KG1 (cell line): ENCODE results near the gene RPL36.
"Not testable (repeated sequence)": the region's sequence is repeated elsewhere in the genome, so short reads cannot be mapped to it uniquely, and the experiment has no call there.

Experiments
- DNase-seq: peaks from one replicate; lab custom pipeline; 2025; lab: John Stamatoyannopoulos, UW

RPL36 gene

DNA sequence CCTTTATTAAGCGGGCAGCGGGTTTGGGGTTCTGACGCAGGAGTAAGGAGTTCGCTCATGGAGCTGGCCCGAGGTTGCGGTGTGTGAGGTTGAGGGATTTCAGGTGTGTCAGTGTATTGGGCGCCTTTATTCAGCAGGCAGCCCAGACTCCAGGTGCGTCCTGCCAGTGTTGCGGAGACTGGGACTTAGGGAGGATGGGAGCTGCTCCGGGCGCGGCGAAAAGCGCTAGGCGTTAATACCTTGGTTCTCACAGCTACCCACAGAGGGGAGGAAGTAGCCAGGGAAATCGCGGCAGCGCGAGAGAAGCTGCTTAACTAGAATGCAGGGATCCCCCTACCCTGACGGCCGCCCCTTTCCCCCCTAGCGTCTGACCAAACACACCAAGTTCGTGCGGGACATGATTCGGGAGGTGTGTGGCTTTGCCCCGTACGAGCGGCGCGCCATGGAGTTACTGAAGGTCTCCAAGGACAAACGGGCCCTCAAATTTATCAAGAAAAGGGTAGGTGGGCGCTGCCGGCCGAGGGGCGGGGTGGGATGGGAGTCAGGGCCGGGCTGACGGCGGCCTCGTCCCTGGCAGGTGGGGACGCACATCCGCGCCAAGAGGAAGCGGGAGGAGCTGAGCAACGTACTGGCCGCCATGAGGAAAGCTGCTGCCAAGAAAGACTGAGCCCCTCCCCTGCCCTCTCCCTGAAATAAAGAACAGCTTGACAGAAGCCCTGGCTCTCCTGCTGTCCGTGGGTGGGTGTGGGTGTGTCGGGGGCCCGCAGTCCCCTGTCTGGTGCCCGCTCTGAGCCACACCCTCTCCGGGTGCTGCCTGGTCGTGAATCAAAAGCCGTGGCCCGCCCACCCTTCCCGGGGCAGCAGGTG, 1.1 kb downstream of the RPL36 start:
- no peak for DNase-seq

DNA sequence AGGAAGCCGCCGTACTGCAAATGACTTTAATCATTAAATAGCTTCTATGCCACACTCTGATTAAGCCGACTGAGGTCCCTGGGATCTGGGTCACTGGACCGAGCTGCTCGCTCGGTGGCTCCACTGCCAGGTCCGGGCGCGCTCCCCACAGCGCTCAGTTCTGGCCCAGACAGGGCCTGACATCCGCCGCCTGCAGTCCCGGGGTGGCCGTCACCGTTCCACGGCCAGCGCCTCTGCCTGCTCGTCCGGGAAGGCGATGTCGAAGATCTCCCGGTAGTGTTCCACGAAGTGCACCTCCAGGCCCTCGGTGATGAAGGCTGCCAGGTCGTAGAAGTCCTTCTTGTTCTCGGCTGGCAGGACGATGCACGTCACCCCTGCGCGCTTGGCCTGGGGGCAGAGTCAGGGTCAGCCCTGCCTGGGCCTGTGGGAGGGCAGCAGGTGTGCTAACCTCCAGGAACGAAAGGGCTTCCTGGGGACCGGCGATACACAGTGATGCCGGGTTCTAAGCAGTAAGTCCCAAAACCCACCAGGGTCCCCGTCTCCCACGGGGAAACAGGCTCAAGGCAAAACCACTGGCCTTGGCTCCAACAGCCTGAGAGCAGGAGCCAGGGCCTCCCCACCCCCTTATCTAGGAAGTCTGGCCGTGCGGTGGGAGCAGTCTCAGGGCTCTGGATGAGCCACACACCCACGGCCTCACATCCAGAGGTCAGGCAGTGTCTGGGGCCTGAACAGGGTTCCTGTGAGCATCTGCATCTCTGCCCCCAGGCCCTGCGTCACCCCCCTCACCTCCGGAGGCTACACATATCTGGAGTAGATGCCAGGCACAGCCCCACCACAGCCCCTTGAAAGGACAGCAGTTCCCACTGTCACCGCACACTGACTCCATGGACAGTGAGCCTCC, 2.0 kb downstream of the RPL36 start:
- DNase-seq = no peak

DNA sequence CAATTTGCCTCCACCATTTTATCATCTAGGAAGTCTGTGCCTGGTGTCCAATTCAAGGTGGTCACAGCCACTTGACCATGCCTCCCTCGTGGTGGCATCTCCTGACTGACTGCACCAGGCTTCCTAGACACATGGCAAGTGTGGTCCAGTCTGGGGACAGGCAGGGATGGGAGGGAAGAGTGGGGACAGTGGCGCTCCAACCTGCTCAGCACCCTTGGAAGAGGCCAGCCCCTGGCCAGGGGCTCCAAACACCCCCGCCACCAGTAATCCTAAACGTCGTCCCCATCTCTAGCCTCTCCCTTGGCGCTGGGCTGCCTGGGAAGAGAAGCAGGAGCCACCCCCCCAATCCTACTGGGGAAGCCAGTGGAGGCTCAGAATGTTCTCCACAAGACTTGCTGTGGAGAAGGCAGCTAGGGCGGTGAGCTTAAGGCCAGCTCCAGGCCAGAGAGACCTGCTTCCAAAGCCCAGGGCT, 2.7 kb downstream of the RPL36 start:
- DNase-seq = no peak

DNA sequence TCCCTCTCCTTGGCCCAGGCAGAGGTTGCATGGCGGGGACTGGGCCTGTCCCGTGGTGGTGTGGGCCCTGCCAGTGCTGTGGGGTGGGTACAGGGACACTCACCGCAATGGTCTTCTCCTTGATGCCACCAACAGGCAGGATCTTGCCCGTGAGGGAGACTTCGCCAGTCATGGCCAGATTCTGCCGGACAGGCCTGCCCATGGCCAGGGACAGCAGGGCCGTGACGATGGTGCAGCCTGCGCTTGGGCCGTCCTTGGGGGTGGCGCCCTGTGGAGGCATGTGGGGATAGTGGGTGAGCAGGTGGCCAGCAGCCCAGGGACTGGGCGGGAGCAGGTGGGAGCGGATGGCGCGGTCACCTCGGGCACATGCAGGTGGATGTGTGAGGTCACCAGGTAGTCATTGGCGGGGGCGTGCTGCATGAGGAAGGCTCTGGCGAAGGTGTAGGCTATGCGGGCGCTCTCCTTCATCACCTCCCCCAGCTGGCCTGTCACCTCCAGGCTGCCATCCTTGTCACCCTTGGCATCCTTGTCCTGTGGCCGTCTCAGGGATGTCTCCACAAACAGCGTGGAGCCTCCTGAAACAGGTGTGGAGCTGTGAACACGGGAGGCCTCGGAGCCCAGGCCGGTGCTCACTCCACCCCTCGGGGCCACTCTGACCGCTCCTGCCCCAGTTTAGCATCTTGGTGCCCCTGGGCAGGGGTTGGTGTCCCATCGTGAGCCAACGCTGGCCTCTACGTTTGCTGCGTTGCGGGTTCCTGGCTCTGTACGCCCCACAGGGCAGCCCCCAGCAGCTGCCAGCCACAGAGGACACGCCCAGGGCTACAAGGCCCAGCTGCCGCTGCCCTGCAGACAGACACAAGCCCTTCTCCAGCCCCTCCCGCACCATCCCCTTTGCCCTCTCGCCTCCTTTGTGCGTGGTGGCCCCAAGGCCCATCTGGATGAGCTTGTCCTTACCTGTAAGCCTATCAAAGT, 3.4 kb downstream of the RPL36 start:
- DNase-seq = no peak

DNA sequence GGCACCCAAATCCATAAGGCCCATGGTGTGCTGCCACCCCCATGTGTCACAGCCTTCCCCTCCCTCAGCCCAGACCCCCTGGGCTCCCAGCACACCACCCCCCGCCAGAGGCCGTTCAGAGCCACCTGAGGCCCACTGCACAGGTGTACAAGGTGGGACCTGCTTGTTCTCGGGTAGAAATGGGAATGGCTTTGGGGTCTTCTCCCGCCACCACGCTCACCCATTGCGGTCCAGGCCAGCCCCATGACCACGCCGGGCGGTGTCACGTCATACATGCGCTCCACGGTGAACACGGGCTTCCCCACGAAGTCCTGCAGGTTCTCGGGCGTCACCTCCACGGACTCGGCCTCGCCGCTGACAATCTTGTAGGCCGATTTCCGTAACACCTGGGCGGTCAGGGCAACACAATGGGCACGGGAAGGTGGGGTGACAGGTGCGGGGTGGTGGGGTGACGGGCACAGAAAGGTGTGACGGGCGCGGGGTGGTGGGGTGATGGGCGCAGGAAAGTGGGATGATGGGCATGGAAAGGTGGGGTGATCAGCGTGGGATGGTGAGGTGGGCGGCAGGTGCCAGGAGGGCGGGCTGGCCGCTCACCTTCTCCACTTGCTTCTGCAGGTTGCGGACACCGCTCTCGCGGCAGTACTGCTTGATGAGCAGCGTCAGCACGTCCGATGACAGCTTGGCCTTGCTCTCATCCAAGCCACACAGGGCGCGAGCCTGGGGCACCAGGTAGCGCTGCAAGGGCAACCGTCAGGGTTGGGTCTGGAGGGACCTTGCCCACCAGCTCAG, 4.3 kb downstream of the RPL36 start:
- no peak for DNase-seq

DNA sequence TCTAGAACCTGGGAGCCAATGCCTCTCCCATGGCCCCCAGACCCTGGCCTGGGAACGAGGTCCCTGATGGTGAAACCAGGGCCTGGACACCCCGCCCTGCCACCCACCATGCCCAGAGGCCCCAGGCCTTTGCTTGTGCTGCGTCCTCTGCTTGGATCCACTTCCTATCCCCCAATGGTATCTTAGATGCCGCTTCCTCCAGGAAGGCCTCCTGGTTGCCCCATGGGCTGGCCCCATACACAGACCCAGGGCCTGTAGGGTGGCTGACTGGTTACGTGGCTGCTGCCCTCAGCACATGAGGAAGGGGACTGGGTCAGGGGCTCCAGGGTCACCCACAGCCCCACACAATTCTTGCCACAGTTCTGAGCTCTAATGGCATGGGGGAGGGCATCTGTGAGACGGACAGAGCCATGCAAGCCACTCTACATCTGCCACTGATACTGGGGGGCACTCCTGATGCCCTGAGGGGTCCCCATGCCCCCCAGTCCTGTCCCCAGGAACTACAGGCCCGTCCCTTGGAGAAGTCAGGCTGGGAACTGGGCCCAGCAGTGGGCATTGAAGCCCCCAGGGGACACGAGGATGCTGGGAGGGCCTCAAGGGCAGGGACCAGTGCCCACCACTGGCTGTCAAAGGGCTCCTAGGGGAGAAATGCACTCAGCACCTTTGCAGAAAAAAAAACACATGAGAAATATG, 5.0 kb downstream of the RPL36 start:
- DNase-seq = no peak

DNA sequence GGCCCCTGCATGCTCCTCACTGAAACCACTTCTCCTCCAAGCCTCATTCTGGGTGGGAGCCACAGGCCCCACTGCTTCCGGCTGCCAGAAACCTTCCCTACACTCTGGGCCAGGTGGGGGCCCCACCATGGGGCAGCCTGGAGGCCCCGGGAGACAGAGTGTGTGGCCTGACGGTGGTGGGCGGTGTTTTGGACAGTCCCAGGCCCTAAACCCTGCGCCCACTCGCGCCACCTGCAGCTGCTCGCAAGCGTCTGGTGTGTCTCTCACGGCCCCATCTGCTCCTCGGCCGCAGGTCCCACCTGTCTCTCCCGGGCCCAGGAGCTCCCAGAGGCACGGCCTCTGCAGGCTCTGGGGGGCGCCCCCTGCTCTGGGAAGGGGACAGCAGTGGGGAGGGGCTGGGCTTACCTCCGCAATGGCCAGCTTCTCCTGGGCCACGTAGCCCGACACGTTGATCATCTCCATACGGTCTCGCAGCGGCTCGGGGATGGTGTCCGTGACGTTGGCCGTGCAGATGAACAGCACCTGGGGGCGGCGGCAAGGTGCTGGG, 5.6 kb downstream of the RPL36 start:
- DNase-seq = no peak

DNA sequence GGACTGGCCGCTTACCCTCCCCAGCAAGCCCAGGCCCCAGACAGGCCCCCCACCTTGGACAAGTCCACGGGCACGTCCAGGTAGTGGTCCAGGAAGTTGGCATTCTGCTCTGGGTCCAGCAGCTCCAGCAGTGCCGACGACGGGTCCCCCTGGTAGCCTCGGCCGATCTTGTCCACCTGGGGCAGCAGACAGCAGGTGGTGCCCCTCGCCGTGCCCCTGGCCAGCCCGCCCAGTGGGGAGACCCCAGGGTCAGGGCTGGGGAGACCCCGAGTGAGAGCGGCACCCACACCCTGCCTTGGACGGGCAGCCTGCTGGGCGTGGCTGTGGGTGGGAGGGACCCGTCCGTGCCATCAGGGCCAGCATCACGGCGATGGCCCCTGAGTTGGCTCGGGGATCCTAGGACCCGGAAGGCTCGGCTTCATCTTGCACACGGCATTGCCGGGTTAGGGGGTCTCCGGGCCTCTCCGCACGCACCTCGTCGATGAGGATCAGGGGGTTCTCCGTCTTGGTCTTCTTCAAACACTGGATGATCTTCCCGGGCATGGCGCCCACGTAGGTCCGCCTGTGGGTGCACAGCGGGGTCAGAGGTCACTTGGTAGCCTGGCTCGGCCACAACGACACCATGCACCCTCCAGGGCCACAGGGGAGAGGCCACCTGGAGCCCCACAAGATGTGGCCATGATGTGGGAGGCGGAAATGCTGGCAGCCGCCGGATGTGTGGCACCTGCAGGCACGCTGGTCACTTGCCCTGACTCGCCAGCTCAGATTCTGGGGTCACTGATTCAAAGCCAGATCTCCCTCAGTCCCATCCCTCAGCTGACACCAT, 6.3 kb downstream of the RPL36 start:
- DNase-seq = no peak

DNA sequence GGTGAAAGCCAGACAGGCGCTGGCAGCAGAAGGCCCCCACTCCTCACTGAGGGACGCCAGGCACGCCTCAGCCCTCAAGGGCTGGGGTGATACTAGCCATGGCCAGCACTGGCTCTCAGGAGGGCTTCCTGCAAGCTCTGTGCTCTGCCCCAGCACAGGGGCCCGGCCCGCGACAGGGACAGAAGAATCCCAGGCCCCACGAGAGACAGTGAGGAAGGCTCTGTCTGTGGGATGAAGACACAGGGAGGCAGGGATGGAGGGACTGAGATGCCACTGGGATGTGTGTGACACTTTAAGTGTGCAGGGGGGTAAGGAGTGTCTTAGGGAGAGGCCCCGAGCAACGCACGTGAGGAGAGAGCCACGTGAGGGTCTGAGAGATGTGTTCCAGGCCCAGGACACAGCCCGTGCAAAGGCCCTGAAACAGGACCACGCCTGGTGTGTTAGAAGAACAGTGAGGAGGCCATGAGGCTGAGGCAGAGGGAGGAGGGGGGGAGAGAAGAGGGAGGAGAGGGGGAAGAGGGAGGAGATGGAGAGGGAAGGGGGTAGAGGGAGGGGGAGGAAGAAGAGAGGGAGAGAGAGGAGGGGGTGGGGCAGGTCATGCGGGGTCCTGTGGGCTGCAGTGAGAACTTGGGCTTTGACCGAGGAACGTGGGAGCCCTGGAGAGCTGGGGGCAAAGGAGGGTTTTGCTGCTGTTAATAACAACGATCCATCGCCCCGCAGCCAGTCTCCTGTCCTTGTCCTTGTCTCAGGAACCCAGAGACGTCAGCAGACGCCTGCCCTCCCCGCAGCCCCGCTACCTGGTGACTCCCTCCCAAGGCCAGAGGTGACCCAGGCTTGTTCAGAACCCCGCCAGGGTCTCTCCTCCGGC, 7.2 kb downstream of the RPL36 start:
- no peak for DNase-seq

DNA sequence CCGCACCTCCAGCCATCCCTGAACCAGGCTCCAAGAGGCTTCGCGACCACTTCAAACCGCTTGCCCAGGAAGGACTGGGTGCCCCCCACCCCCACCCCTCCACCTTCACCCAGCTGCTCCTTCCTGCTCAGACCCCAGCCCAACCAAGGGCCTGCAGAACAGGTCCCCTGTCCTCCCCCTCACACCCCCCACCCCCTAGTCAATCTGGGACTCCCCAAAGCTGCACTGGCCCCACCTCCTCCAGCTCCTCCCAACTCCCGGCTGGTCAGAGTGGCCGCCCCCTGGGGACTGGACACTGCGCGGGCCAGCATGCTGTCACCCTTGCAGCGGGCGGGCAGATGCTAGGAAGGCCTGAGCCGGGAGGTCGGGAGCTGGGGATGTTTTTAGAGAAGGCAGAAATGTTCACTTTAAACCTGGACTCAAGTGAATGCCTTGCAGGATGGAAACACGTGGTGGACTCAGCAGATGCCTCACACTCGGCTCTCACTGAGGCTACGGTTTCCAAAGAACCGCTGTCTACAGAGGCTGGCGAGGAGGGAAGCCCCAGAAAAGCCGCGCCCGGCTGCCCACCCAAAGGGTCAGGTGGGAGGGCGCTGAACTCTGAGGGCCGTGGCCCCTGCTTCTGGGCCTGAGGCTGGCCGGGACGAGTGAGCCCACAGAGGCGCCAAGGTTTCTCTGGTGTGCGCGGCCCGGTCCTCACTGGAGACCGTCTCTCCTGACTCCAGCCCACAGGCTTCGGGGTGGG, 8.0 kb downstream of the RPL36 start:
- DNase-seq = no peak

DNA sequence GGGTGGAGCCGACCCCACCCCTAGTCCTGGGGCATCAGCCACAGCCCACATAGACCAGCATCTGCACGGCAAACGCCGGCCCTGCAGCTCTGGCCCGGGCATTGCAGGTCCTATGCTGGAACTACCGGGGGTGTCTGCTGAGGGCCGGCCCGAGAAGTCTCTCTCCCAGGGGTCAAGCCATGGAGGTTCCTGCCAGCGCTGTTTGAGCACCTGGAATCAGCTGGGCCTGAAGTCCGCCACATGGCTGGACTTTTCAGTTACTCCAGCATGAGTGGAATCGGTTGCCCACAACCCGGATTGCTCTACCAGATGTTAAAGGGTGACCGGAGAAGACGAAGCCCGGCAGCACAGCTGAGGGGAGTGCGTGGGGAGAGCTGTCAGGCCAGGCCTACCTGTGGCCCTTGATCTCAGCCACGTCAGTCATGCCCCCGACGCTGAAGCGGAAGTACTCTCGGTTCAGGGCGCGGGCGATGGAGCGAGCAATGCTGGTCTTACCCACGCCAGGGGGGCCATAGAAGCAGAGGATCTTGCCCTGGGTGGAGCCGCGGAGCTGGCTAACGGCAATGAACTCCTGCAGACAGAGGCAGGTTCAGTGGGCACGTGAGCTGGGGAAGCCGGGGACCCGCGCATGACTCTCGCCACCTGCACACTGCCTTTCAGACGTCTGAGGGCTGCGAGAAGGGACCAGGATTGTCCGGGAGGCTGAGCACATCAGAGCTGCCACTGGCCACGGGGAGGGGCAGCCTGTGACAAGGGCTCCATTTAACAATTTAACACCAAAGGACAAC, 8.7 kb downstream of the RPL36 start:
- no peak for DNase-seq

DNA sequence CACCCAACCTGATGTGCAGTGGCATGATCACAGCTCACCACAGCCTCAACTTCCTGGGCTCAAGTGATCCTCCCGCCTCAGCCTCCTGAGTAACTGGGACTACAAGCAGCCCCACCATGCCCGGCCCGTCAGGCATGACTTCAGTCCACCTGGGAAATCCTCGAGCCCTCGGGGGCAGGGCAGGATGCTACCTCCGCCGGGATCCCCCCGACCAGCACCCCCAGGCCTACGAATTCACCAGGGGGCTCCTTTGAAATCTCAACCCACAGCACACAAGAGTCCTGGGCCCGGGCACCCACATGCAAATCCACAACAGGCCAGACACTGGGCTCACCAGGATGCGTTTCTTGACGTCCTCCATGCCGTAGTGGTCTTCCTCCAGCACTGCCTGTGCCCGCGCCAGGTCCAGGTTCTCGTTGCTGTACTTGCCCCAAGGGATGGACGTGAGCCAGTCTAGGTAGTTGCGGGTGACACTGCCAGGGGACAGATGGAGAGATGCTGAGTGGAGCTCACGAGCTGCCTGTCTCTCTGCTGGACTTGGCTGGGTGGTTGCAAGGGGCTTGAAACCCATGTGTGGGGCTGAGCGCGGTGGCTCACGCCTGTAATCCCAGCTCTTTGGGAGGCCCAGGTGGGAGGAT, 10.5 kb downstream of the RPL36 start:
- no peak for DNase-seq

DNA sequence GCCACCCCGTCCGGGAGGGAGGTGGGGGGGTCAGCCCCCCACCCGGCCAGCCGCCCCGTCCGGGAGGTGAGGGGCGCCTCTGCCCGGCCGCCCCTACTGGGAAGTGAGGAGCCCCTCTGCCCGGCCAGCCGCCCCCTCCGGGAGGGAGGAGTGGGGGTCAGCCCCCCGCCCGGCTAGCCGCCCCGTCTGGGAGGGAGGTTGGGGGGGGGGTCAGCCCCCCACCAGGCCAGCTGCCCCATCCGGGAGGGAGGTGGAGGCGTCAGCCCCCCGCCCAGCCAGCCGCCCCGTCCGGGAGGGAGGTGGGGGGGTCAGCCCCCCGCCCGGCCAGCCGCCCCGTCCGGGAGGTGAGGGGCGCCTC, 11.9 kb downstream of the RPL36 start:
- not testable (repeated sequence) for DNase-seq

DNA sequence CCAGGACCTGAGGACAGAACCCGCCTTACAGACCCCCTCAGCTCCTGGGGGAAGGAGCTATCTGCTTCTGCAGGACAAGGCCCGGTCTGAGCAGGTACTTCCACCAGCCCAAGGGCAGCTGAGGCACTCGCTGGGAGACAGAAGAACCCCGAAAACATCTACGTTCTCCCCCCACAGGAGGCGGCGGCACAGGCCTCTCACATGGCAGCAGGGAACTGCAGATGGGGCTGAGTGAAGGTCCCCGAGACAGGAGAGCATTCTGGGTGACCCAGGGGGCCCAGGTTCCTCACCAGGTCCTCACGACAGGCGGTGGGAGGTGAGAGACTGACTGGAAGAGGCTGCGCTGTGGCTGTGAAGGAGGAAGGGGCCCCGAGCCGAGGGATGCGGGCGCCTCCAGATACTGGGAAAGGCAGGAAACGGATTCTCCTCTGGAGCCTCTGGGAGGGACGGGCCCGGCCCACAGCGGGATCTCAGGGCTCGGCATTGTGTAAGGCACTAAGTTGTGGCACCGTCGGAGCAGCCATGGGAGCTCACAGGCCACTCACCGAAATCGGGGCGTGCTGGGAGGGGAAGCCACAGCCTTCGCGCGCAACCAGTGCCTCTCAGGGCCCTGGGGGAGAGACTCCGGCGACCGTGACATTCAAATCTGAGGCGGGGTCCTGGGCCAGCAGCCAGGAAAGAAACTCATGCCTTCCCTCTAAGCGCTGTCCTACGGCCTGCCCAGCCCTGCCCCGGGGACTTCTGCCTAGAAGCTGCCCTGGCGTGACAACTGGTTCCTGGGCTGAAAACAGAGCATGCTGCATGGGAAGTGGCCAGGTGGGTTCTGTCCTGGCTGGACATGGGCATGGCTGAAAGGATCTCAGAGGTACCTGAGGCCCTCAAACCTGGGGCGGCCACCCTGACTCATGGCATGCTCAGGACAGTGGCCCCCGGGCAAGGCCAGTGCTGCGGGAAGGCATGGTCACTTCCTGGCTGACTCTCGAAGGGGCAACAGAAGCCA, 14.0 kb downstream of the RPL36 start:
- DNase-seq = no peak

DNA sequence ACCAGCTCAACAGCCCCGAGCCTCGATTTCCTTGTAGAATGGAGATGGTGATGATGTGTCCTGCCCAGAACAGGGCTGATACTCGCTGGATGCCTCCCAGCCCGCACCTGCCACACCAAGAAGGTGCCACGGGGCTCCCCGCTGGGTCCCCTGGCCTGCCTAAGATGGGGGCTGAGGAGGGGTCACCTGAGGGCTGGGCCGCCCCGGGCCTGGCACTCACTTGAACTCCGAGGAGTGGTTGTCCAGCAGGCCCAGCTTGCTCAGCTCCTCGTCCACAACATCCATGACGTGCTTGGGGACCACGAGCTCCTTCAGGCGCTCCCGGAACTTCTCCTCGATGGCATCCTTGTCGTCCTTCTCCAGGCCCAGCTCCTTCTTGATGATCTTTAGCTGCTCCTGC, 15.5 kb downstream of the RPL36 start:
- DNase-seq = no peak
